Uterus (tissue), 2 donors: ENCODE results near the gene AADACL4.

Experiments used
- CTCF ChIP-seq, 4 experiments: fragments of 200-600 bp in 2 of 4; fragments of 450-650 bp in 2 of 4; sonication (generic) in 2 of 4; IDR thresholded peaks; one replicate each; pipeline ENCODE4 v1.5.1; 2016 to 2019; ENCODE audit warnings: antibody characterized with exemption in 4 of 4, mild to moderate bottlenecking in 2 of 4, moderate library complexity in 1 of 4
- POLR2A ChIP-seq, 2 donors: fragments of 450-650 bp; IDR thresholded peaks; one replicate each; pipeline ENCODE4 v1.6.1; 2016; ENCODE audit warnings: antibody characterized with exemption in 2 of 2, mild to moderate bottlenecking in 1 of 2, moderate library complexity in 1 of 2

DNA sequence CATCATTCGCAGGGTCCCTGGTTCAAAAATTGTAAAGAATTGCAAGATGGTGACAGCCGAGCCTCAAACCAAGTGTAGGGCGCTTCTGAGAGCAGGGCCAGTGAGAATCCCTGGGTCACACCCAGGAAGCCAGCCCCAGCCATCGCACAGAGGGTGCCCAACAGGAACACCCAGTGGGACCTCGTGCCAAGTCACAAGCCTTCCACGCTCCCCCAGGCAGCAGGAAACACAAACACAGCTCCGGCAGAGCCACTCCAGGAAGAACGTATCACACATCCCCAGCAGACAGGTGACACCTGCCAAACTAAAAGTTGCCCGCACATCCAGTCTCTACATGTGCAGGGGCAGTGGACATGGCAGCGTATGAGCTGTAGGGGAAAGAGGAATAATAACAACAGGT, 46.1 kb upstream of the AADACL4 start:
- TF ChIP-seq CTCF (IDR thresholded peaks at IDR 0.05) = no peak
- no peak for TF ChIP-seq POLR2A (IDR thresholded peaks at IDR 0.05)
